ENCODE measurements around the gene TNFRSF6B.

DNA sequence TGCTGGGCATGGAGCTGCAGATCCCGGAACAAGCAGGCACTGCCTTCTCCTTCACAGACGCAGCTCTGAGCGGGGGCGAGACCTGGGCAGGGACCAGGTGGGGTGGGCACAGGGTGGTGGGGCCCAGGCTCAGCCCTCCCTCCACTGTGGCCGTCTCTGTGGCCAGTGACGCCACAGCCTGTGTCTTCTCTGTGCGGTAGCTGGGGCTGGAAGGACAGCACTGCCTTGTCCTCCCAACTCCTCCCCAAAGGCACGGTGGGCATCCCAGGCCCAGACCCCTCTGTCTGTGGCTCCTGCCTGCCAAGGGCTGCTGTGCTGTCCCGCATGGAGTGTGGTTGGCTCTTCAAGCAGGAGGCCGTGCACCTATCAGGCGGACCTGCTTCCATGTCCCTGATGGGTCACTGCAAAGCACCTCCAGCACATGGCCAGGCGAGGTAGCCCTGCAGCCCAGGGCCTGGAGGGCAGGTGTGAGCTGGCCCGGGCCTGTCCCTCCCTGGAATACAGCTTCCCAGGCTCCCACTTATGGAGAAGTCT, 14.8 kb upstream of the TNFRSF6B start:
- TF ChIP-seq POLR2AphosphoS5 (IDR thresholded peaks at IDR 0.05; ENCODE audit: low read depth, low read length), result no peak
- TF ChIP-seq CTCF (IDR thresholded peaks at IDR 0.05), result no peak
- no peak for TF ChIP-seq SIN3A (IDR thresholded peaks at IDR 0.05; ENCODE audit: borderline replicate concordance, insufficient read depth, low read depth, low read length)
- TF ChIP-seq, protein P1, sequence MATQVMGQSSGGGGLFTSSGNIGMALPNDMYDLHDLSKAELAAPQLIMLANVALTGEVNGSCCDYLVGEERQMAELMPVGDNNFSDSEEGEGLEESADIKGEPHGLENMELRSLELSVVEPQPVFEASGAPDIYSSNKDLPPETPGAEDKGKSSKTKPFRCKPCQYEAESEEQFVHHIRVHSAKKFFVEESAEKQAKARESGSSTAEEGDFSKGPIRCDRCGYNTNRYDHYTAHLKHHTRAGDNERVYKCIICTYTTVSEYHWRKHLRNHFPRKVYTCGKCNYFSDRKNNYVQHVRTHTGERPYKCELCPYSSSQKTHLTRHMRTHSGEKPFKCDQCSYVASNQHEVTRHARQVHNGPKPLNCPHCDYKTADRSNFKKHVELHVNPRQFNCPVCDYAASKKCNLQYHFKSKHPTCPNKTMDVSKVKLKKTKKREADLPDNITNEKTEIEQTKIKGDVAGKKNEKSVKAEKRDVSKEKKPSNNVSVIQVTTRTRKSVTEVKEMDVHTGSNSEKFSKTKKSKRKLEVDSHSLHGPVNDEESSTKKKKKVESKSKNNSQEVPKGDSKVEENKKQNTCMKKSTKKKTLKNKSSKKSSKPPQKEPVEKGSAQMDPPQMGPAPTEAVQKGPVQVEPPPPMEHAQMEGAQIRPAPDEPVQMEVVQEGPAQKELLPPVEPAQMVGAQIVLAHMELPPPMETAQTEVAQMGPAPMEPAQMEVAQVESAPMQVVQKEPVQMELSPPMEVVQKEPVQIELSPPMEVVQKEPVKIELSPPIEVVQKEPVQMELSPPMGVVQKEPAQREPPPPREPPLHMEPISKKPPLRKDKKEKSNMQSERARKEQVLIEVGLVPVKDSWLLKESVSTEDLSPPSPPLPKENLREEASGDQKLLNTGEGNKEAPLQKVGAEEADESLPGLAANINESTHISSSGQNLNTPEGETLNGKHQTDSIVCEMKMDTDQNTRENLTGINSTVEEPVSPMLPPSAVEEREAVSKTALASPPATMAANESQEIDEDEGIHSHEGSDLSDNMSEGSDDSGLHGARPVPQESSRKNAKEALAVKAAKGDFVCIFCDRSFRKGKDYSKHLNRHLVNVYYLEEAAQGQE (IDR thresholded peaks at IDR 0.05; ENCODE audit: insufficient read depth in 1 of 2, low read depth in 2 of 2, low read length in 1 of 2), result no peak

Measured in Panc1 (cell line).